ENCODE results near the gene HOMER3.

- TF ChIP-seq POLR2A (IDR thresholded peaks at IDR 0.05; ENCODE audit: low read length) (no peak), GATA1 (IDR thresholded peaks at IDR 0.05; ENCODE audit: low read depth, low read length) (no peak)
Observed at GRCh38 chr19:18904334-18905057, 36.5 kb downstream of the HOMER3 start.

Data from erythroblast (primary cell).